GM21423 (cell line): ENCODE data around the gene COIL.
A peak's percentile ranks its signal among the peaks of the same experiment; 100 is the strongest.
"Not testable (repeated sequence)": the region's sequence is repeated elsewhere in the genome, so short reads cannot be mapped to it uniquely, and the experiment has no call there.

ENCODE experiments used
- ATAC-seq: cut with Tn5 transposase; IDR thresholded peaks from one replicate; pipeline ENCODE4 v1.9.1; 2021; ENCODE audit warnings: mild to moderate bottlenecking, moderate library complexity; ENCODE audit not compliant: unreplicated experiment

Gene COIL, protein sequence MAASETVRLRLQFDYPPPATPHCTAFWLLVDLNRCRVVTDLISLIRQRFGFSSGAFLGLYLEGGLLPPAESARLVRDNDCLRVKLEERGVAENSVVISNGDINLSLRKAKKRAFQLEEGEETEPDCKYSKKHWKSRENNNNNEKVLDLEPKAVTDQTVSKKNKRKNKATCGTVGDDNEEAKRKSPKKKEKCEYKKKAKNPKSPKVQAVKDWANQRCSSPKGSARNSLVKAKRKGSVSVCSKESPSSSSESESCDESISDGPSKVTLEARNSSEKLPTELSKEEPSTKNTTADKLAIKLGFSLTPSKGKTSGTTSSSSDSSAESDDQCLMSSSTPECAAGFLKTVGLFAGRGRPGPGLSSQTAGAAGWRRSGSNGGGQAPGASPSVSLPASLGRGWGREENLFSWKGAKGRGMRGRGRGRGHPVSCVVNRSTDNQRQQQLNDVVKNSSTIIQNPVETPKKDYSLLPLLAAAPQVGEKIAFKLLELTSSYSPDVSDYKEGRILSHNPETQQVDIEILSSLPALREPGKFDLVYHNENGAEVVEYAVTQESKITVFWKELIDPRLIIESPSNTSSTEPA

DNA sequence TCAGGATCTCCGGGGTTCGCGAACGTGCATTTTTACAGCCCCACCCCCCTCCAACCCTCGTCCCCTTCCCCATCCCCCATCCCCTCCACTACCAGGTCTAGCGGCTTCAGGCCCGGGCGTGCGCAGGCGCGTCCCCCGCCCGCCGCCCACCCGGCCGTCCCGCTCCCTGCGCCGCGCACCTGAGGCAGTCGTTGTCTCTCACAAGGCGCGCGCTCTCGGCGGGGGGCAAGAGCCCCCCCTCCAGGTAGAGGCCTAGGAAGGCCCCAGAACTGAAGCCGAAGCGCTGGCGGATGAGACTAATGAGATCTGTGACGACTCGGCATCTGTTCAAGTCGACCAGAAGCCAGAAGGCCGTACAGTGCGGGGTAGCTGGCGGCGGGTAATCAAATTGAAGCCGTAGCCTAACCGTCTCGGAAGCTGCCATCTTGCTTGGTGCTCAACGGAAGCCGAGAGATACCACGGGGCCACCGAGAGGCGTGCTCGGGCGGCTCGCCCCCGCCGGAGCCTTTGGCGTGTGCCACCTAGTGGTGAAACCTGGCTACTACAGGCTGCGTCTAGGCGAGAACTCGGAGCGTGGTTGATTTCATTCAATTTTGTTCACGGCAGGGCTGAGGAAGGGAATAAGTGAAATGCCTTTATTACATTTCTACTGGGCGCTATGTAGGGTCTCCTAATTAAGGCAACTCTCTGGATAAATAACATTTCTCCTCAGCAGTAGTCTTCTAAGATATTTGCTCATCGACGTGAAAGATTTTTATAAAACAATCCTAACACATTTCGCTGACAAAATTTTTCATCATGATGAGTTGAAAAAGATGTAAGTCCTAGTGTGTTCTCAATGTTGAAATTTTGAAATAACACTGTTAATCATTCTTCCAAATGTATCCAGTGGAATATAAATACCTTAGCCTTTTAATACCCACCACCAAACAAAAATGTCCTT lies at the start of gene COIL:
Gene COIL (minus strand): TSS at position 455 of the 943 bp plus-strand sequence. CDS start 31 bp downstream, at position 424.
- peak; percentile 98 for ATAC-seq

DNA sequence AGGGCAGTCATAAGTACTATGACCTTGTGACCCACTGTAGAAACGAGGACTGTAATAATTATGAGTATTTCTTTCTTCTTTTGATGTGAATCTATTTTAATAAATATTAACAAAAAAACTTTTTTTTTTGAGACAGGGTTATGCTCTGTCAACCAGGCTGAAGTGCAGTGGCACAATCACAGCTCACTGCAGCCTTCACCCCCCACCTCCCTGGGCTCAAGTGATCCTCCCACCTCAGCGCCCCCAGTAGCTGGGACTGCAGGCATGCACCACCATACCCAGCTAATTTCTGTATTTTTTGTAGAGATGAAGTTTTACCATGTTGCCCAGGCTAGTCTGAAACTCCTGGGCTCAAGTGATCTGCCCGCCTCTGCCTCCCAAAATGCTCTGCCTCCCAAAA lies 49.6 kb upstream of the COIL start:
- no peak for ATAC-seq

DNA sequence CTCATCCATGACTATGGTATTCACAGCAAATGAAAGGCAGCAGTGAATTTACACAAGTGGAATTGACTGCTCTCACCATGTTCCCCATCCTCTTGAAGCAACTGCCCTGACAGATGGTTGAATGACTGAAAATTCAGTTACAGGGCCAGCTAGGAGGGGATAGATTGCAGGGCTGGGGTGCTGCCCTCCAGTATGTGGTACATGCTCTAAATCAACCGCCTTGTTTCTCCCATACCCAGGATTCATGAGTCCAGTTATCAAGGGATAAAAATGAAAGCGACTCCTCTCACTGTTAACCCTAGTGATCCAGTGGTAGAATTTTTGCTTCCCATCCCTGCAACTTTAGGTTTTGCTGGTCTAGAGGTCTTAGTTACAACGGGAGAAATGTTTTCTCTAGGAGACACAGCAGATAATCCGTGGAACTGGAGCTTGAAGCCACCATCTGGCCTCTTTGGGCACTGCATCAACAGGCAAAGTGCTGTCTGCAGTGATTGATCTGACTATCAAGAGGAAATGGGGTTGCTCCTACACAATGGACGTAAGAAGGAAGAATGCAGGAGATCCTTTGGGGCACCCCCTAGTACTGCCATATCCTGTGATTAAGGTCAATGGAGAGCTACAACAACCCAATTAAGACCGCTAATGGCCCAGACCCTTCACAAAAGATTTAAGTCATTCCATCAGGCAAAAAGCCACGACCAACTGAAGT lies 49.0 kb upstream of the COIL start:
- ATAC-seq: no peak

DNA sequence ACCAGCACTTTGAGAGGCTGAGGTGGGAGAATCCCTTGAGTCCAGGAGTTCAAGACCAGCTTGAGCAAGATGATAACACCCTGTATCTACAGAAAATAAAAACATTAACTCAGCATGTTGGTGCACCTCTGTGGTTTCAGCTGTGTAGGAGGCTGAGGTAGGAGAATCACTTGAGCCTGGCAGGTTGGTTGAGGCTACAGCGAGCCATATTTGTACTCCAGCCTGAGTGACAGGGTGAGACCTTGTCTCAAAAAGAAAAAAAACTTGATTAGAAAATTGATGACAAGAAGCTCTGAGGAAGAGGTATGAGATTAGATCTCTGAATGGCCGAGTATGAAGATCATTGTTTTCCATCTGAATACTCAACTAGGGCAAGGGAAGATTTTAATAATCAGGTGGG lies 48.1 kb upstream of the COIL start:
- no peak for ATAC-seq

DNA sequence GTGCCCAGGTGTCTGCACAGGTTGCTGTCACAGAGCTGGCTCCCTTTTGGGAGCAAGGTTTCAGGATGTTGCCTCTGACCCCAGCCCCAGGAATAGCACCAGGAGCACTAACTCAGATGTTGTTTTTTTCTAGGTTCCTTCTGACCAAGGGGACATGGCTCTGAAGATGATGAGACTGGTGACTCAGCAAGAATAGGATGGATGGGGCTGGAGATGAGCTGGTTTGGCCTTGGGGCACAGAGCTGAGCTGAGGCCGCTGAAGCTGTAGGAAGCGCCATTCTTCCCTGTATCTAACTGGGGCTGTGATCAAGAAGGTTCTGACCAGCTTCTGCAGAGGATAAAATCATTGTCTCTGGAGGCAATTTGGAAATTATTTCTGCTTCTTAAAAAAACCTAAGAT lies 45.2 kb upstream of the COIL start:
- no peak for ATAC-seq

DNA sequence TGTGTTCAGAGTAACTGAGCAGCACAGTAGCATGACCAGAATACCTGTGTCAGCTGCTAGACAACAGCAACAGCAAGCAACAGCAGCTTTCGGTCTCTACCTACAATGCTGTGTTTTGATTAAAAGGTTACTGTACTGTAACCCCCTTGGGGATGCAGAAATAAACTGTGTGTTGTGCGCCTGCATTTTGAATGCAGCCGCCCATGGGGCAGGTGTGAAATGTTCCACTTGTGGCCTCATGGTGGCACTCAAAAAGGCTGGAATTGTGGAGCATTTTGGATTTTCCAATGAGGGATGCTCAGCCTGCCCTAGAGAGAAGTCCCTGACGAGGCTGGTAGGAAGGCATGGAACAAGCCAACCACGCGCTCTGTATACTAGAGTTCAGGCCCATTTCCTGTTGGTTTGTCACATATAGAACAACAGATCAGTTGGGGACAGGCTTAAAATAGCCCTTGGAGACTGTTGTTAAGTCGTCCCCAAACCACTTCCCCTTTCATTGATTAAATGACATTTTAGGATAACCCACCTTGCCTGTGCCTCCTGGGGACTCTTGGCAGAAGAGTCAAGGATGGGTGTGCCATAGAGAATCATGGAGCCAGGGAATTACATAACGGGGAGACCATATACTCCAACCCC lies 44.2 kb upstream of the COIL start:
- peak; percentile 80 for ATAC-seq

DNA sequence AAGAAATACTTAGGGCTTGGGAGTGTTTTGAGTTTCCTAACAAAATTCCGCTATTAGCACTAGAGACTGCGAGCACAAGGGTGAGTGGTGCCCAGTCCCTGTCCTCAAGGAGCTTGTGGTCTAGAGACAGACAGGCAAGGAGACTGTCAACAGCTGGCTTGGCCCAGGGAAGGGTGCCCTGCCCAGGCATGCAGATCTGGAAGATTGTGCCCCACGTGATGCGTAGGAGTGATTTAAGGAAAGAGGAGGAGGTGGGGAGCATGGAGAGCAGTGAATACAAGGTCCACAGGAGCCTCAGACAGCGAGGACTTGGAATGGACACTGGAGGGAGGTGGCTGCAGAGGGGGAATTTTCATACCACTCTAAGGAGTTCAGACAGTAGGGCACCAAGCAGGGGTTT lies 42.1 kb upstream of the COIL start:
- ATAC-seq: no peak

DNA sequence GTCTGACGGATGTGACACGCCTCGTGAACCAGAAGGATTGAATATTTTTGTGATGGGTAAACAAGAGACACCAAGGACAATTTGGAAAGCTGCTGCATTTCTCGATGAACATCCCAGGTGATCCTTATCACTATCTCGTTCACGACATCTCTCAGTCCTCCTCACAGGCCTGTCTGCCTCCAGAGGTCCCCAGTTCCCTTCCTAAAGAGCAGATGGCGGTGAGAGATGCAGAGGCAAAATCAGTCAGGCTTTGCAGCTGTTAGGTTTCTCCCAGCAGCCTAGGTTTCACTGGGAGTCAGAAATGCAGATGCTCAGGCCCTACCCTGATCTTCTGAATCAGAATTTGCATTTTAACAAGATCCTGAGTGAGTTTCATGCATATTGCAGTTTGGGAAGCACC lies 40.7 kb upstream of the COIL start:
- no peak for ATAC-seq

DNA sequence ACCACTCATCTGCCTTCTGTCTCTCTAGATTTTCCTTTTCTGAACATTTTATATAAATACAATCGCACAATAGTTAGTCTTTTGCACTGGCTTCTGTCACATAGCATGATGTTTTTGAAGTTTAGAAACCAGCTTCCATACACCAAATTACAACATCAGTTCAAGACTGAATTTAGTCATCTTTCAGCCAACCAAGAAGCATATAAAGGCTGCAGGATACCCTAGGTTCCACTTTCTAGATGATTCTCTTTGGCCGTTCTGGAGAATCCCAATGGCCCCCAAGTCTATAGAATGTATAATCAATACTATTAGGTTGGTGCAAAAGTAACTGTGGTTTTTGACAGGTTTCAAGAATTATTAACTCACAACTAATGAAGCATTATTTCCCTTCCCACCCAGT lies 36.5 kb upstream of the COIL start:
- no peak for ATAC-seq

DNA sequence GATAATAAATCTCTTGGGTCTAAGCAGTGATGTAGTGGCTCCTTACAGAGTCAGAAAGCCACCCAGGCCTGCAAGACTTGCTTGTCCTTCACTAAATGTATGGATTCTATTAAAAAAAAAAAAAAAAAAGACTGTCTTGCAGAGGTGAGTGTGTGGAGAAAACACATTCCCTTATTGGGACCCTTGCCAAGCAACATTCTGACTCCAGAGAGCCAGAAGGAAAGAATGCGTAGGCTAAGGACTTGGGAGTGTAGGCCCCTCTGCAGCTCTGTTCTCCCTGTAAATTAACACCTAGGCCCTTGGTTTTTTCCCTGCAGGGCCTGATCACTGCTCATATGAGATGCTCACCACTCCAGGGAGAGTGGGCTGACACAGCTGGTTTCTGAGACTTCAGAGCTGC lies 34.9 kb upstream of the COIL start:
- no peak for ATAC-seq

DNA sequence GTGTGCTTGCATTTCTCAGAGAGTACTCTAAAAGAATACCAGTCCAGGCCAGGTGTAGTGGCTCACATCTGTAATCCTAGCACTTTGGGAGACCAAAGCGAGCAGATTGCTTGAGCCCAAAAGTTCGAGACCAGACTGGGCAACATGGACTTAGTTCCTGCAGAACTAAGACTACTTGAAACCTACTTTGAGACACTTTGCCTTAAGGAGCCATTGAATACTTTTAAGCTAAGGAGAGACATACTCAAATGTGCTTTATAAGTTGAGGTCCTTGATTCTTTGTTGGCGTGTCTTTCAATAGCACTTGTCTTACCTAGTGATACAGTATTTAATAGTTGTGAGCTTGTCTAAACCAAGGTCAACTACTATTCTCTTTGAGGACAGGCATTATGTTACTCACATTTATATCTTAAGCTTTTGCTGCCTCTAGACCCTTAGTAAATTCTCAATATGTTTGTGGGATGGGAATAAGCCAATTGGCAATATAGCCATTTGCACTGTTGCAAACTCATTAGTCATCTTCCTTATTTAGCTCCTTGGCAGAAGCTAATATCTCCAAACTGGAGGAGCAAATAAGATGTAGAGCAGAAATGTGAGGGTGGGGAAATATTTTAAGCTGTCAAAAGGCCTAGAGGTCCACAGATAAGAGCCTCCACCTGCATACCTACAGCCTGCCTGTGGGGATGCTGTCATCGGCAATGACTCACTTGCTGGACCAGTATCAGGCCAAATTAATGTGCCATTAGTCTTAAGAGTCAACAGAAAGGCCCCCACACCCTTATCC lies 33.4 kb upstream of the COIL start:
- ATAC-seq: no peak

DNA sequence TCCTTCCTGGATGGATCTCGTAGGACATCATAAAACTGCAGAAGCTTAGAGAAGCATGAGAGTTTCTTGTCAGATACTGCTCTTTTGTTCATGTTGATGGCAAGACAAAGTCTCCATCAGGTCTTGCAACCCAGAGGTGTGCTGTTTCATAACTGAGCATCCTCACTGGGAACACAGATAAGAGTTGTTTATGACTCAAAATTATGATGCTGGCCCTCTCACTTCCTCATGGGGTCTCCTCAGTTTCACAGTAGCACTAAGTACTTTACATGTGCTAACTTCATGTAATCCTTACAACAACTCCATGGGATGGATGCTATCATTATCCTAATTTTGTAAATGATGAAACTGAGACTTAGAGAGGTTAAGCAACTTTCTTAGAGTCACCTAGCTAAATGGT lies 31.5 kb upstream of the COIL start:
- ATAC-seq: no peak

DNA sequence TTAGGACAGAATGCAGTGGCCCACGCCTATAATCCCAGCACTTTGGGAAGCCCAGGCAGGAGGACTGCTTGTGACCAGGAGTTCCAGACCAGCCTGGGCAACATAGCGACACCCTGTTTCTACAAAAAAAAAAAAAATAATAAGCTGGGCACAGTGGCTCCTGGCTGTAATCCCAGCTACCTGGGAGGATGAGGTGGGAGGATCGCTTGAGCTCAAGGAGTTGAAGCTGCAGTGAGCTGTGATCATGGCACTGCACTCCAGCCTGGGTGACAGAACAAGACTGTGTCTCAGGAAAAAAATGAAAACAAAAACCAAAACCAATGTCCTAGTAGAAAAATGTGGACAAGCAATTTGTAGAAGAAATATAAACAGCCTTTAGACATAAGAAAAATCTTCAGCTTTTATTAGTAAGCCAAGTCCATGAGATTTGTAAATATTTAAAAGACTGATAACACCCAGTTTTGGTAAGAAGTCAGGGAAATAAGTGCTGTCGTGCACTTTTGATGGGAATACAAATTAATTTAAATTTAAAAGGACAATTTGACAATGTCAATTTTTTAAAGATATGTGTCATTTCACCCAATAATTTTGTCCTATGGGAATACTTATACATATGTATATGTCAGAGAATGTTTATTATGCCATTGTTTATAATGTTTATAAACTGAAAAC lies 28.2 kb upstream of the COIL start:
- ATAC-seq: no peak

DNA sequence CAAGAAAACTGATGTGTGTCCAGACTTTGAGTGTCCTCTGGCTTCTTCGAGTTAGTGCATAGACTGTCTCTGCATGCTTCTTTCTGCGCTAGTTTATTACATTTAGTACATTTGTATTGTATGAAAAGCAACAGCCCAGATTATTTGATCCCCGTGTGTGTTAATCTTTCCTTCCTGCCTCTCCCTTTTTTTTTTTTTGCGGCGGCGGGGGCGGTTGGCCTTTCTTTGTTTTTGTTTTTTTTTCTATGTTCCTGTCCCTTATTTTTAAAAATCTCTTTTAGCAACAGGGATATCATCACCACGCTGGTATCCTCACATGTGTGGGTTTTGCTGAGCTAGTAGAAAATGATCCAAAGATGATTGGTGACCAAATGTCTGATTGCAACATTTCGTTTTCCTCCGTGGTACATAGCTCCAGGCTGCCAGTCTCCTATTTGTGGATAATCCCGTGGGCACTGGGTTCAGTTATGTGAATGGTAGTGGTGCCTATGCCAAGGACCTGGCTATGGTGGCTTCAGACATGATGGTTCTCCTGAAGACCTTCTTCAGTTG lies 26.5 kb upstream of the COIL start:
- no peak for ATAC-seq

DNA sequence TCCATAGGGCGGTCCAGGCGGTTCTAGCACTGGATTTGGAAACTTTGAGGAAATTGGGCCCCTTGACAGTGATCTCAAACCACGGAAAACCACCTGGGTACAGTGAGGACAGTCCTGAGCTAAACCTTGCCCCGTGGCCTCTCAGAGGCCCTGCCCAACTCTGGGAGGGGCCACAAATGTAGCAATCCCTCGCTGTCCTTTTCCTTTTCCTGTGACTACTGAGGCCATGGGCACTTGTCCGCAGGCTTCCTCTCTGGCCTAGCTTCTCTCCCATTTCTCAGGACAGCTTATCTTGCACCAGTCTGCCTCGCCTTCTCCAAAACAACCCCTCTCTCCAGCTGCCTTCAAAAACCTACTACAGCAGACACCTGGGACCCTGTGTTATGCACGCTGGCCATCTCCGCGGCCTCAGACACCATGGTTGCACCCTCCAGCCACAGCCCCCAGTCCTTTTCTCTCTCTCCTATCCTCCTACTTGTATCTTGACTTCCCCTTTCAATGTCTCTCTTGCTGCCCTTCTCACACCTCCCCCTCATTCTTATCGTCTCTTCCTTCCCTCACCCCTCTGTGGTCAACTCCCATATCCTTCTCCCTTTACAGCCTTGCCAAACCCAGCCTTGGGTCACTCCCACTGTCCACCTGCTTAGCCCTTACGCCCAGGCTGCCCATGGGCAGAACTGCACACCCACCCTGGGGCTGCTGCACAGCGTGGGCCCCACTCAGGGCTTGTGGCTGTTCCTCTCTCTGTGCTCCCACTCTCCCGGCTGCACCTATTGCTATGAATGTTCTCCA lies 24.7 kb upstream of the COIL start:
- no peak for ATAC-seq

DNA sequence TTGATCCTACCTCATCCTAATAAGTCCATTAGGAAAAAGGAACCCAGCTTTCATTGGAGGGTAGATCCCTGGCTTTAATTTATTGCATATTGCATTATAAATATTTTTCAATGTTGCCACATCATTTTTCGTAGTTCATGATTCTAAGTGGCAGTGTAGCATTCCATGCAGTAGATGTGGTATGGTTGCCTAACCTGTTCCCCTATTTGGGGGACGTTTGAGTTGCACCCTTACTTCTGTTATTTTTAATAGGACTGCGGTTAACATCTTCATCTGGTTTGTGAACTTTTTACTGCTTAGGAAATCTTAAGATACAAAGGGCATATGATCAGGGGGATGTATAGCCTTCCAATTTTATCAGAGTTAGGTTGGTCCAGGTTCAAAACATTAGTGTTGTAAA lies 22.5 kb upstream of the COIL start:
- no peak for ATAC-seq

DNA sequence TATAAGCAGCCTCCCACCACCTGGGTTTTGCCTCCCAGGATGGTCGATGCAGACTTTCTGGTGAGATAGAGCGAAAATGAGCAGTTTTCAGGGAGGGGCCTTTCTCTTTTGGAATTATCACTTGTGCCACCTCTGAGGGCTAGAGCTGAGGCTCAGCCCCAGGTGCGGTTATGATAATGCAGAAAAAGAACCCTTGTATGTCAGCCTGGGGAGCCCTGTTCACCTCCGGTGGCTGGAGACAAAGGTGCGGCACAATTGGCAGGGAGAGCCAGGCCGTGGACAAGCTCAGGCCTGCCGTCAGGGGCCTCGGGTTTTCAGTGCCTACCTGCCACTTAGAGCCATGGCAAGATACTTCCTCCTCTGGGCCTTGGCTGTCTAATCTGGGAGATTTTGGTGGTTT lies 21.5 kb upstream of the COIL start:
- no peak for ATAC-seq

DNA sequence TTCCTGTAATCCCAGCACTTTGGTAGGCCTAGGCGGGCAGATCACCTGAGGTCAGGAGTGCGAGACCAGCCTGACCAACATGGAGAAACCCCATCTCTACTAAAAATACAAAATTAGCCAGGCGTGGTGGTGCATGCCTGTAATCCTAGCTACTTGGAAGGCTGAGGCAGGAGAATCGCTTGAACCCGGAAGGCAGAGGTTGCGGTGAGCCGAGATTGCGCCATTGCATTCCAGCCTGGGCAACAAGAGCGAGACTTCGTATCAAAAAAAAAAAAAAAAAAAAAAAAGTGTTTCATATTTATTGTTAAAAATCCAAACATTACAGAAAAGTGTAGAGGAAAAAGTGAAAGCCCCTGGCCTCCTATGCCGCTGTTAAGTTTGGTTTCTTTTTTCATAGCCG lies 19.7 kb upstream of the COIL start:
- not testable (repeated sequence) for ATAC-seq
